HepG2 (cell line): Measurements from ENCODE around the gene LAMTOR1. TPM values are rescaled to one million over a fixed set of nuclear protein-coding genes. Genes with fewer than 3 reads are reported as not detected.

Experiments used
- AKAP8 ChIP-seq: sonication (generic); formaldehyde crosslinking; IDR thresholded peaks from 2 replicates; pipeline ENCODE4 v1.5.1; 2020; ENCODE audit warnings: mild to moderate bottlenecking, missing genetic modification reagents
- CEBPB ChIP-seq: IDR thresholded peaks from 2 replicates; pipeline ENCODE4 v1.6.1; 2011; ENCODE audit warnings: low read depth, low read length, improper control_type of control experiment, borderline replicate concordance
- CREM ChIP-seq, 2 experiments: sonication (generic) in 1 of 2; formaldehyde crosslinking in 1 of 2; IDR thresholded peaks; 2 replicates each; pipeline versions ENCODE4 v1.4.0 to v1.6.1; 2016 to 2020; ENCODE audit warnings: antibody characterized with exemption in 1 of 2, mild to moderate bottlenecking in 1 of 2, missing genetic modification reagents in 1 of 2
- HMG20A ChIP-seq: IDR thresholded peaks from 2 replicates; pipeline ENCODE4 v1.6.1; 2016; ENCODE audit warnings: borderline replicate concordance
- HNRNPH1 ChIP-seq: fragments of 200-400 bp; formaldehyde crosslinking; optimal IDR thresholded peaks from 2 replicates; pipeline ENCODE3; 2017; ENCODE audit warnings: mild to moderate bottlenecking, low read depth, low read length
- JARID2 ChIP-seq: sonication (generic); formaldehyde crosslinking; IDR thresholded peaks from 2 replicates; pipeline ENCODE4 v1.8.1; 2023; ENCODE audit warnings: missing genetic modification reagents, inconsistent platforms; ENCODE audit not compliant: insufficient replicate concordance
- PATZ1 ChIP-seq: sonication (generic); formaldehyde crosslinking; IDR thresholded peaks from 2 replicates; pipeline ENCODE4 v1.4.0; 2020; ENCODE audit warnings: missing genetic modification reagents
- RBM39 ChIP-seq: fragments of 200-400 bp; formaldehyde crosslinking; IDR thresholded peaks from one replicate; pipeline ENCODE4 v1.6.1; 2018; ENCODE audit warnings: antibody characterized with exemption, mild to moderate bottlenecking, low read depth, low read length; ENCODE audit not compliant: poor library complexity, severe bottlenecking
- RFXANK ChIP-seq: IDR thresholded peaks from 2 replicates; pipeline ENCODE4 v1.6.1; 2016
- RFXAP ChIP-seq: sonication (generic); formaldehyde crosslinking; IDR thresholded peaks from 2 replicates; pipeline ENCODE4 v1.4.0; 2020; ENCODE audit warnings: missing genetic modification reagents, borderline replicate concordance
- THAP7 ChIP-seq: sonication (generic); formaldehyde crosslinking; IDR thresholded peaks from 2 replicates; pipeline ENCODE4 v1.8.1; 2023; ENCODE audit warnings: mild to moderate bottlenecking, missing genetic modification reagents
- ZBTB7A ChIP-seq: sonication (generic); formaldehyde crosslinking; IDR thresholded peaks from 2 replicates; pipeline ENCODE4 v1.8.0; 2022; ENCODE audit warnings: mild to moderate bottlenecking, missing genetic modification reagents
- ZMYM2 ChIP-seq: sonication (generic); formaldehyde crosslinking; IDR thresholded peaks from 2 replicates; pipeline ENCODE4 v1.8.0; 2022; ENCODE audit warnings: mild to moderate bottlenecking, missing genetic modification reagents
- ZNF101 ChIP-seq: sonication (generic); formaldehyde crosslinking; IDR thresholded peaks from 2 replicates; pipeline ENCODE4 v1.4.0; 2020; ENCODE audit warnings: mild to moderate bottlenecking, low read depth, missing genetic modification reagents, borderline replicate concordance
- ZNF24 ChIP-seq: fragments of 450-650 bp; IDR thresholded peaks from 2 replicates; pipeline ENCODE4 v1.6.1; 2017; ENCODE audit warnings: antibody characterized with exemption, mild to moderate bottlenecking
- ZNF260 ChIP-seq: sonication (generic); formaldehyde crosslinking; IDR thresholded peaks from 2 replicates; pipeline ENCODE4 v1.4.0; 2020; ENCODE audit warnings: missing genetic modification reagents, low read depth, mild to moderate bottlenecking, borderline replicate concordance
- ZNF576 ChIP-seq: sonication (generic); formaldehyde crosslinking; IDR thresholded peaks from 2 replicates; pipeline ENCODE4 v1.4.0; 2020; ENCODE audit warnings: mild to moderate bottlenecking, missing genetic modification reagents
- ZNF629 ChIP-seq: sonication (generic); formaldehyde crosslinking; conservative IDR thresholded peaks from 2 replicates; pipeline ENCODE4 v1.5.0; 2020; ENCODE audit warnings: missing genetic modification reagents
- ZNF646 ChIP-seq: sonication (generic); formaldehyde crosslinking; IDR thresholded peaks from 2 replicates; pipeline ENCODE4 v1.9.0; 2021; ENCODE audit warnings: mild to moderate bottlenecking, missing genetic modification reagents
- ZNF660 ChIP-seq: sonication (generic); formaldehyde crosslinking; IDR thresholded peaks from 2 replicates; pipeline ENCODE4 v1.5.1; 2020; ENCODE audit warnings: mild to moderate bottlenecking, low read depth, missing genetic modification reagents, borderline replicate concordance
- ZNF766 ChIP-seq: sonication (generic); formaldehyde crosslinking; IDR thresholded peaks from 2 replicates; pipeline ENCODE4 v1.5.0; 2020; ENCODE audit warnings: missing genetic modification reagents, borderline replicate concordance
- ZNF776 ChIP-seq: sonication (generic); formaldehyde crosslinking; IDR thresholded peaks from 2 replicates; pipeline ENCODE4 v1.4.0; 2020; ENCODE audit warnings: mild to moderate bottlenecking, missing genetic modification reagents
- ZSCAN20 ChIP-seq: sonication (generic); formaldehyde crosslinking; IDR thresholded peaks from 2 replicates; pipeline ENCODE4 v1.4.0; 2020; ENCODE audit warnings: missing genetic modification reagents, mild to moderate bottlenecking, borderline replicate concordance
- polyA plus RNA-seq, 8 experiments: library from polyadenylated mRNA; depleted of rRNA in 3 of 8; stranded (reverse) in 7 of 8; unstranded in 1 of 8; fragments of >200 nt; fragmentation: Illumina TruSeq in 4 of 8; extraction: Trizol in 4 of 8; gene quantifications; 2 replicates each; pipeline versions ENCODE4 v1.2.1 to v1.2.3, GENCODE V29; 2011 to 2016; ENCODE audit warnings: low read depth in 4 of 8, missing spikeins in 1 of 8, mixed read lengths in 1 of 8; ENCODE audit not compliant: insufficient read depth in 1 of 8
- total RNA-seq, 5 experiments: library from RNA; depleted of rRNA; stranded (reverse); fragments of >200 nt; fragmentation: Illumina TruSeq; extraction: Trizol; gene quantifications; 2 replicates each; pipeline ENCODE4 v1.2.3, GENCODE V29; 2016; ENCODE audit warnings: low read depth in 1 of 5

The LAMTOR1 gene
- total and polyA plus RNA-seq, 2 of the 13 experiments (the other 11 are each of a cell fraction or from before 2014, with no cell fraction given): 60.4 to 66.0 TPM

- TF ChIP-seq ZSCAN20 (0 out of 2 replicates have a peak, but pooled peaks have one; percentile 12), ZNF766 (no peak), ZMYM2 (no peak), RFXANK (CRISPR knock-in tag) (no peak), ZNF660 (CRISPR knock-in tag) (no peak), HNRNPH1 (no peak), ZNF646 (CRISPR knock-in tag) (no peak), ZNF776 (CRISPR knock-in tag) (no peak), PATZ1 (no peak), ZNF576 (CRISPR knock-in tag) (no peak), ZNF24 (no peak), CREM (IDR thresholded peaks at IDR 0.05) (no peak), CREM (CRISPR knock-in tag; IDR thresholded peaks at IDR 0.05) (no peak), THAP7 (CRISPR knock-in tag) (no peak), ZNF260 (no peak), JARID2 (no peak), CEBPB (no peak), AKAP8 (no peak), RBM39 (no peak), ZNF629 (CRISPR knock-in tag) (peak; percentile 97), ZBTB7A (CRISPR knock-in tag) (no peak), HMG20A (CRISPR knock-in tag) (no peak), RFXAP (no peak), ZNF101 (CRISPR knock-in tag) (no peak)
Observed at GRCh38 chr11:72102631-72102945, 509 bp downstream of the LAMTOR1 start (continued).
